ENCODE data around the gene NR2C2AP. TPM values are rescaled to one million over a fixed set of nuclear protein-coding genes. Genes with fewer than 3 reads are reported as not detected.
A peak's percentile ranks its signal among the peaks of the same experiment; 100 is the strongest.

Gene NR2C2AP
- total and polyA plus RNA-seq, 9 donors = 8.8 to 27.2 (median 14.9) TPM

DNA sequence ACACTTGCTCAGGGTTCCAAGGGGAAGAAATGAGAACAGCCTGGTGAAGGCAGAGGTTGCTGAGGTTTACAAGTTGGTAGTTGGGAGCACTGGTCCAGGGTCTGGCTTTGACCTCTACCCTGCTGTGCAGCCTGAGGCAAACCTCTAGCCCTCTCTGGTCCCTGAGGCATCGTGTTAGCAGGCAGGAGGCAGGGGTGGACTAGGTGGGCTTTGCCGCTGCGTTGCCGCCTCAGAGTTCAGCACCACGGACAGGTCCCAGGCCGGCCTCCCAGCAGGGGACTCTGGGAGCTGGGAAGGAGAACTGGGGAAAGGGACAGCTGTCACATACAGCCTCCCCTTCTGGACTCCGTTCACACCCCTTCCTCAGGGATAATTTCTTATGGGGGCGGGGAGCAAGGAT is 11.7 kb upstream of the NR2C2AP start:
- H3K27me3 ChIP-seq = no peaks in the 10 kb centered on the region
- peak in 2 of 5 donors; percentile 60 to 68 for DNase-seq

DNA sequence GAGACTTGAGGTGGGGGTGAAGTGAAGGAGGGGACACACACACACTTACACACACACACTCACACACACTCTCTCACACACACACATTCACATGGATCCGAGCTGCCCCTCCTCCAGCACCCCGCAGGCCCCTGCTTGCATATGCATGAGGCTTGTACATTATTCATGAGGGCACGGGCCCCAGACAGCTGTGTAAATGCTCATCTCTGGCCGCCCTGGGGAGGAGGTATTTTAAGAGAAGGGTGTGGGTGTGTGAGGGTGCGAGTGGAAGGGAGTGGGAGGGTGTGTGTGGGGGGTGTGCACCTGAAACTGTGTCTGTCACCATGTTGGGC is 10.9 kb upstream of the NR2C2AP start:
- Histone ChIP-seq H3K27me3 (no peaks in the 10 kb centered on the region), H3K36me3 (no peaks in the 10 kb centered on the region), H3K9me3 (no peaks in the 10 kb centered on the region), H3K4me1 (ENCODE audit: insufficient read depth) (no peaks in the 10 kb centered on the region), H3K27ac (no peak overlapping the region), H3K4me3 (no peak overlapping the region)
- WGBS, 3 donors = 2 to 5% (median 5%) methylated on average over 5 of the region's 5 CpGs
- DNase-seq = no peak
- TF ChIP-seq, protein P1, sequence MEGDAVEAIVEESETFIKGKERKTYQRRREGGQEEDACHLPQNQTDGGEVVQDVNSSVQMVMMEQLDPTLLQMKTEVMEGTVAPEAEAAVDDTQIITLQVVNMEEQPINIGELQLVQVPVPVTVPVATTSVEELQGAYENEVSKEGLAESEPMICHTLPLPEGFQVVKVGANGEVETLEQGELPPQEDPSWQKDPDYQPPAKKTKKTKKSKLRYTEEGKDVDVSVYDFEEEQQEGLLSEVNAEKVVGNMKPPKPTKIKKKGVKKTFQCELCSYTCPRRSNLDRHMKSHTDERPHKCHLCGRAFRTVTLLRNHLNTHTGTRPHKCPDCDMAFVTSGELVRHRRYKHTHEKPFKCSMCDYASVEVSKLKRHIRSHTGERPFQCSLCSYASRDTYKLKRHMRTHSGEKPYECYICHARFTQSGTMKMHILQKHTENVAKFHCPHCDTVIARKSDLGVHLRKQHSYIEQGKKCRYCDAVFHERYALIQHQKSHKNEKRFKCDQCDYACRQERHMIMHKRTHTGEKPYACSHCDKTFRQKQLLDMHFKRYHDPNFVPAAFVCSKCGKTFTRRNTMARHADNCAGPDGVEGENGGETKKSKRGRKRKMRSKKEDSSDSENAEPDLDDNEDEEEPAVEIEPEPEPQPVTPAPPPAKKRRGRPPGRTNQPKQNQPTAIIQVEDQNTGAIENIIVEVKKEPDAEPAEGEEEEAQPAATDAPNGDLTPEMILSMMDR (IDR thresholded peaks at IDR 0.05) = no peak
- no peak for TF ChIP-seq EP300 (IDR thresholded peaks at IDR 0.05)
- TF ChIP-seq POLR2A (IDR thresholded peaks at IDR 0.05) = no peak
- intact Hi-C loops (cut with DNase I) = no loop called here

More for the DNA sequence above, 11.7 kb upstream of the NR2C2AP start:
- 0 to 2% (median 1%) methylated on average over 8 of the region's 8 CpGs for WGBS, 3 donors
- intact Hi-C loops (cut with DNase I) = no loop called here
- H3K27ac ChIP-seq = no peak overlapping the region
- H3K4me1 ChIP-seq (ENCODE audit: insufficient read depth) = no peaks in the 10 kb centered on the region
- no peaks in the 10 kb centered on the region for H3K9me3 ChIP-seq
- no peak overlapping the region for H3K4me3 ChIP-seq
- TF ChIP-seq EP300 (IDR thresholded peaks at IDR 0.05) (no peak), POLR2A (IDR thresholded peaks at IDR 0.05) (no peak)
- TF ChIP-seq, protein P1 (IDR thresholded peaks at IDR 0.05) = no peak
- H3K36me3 ChIP-seq = no peaks in the 10 kb centered on the region

DNA sequence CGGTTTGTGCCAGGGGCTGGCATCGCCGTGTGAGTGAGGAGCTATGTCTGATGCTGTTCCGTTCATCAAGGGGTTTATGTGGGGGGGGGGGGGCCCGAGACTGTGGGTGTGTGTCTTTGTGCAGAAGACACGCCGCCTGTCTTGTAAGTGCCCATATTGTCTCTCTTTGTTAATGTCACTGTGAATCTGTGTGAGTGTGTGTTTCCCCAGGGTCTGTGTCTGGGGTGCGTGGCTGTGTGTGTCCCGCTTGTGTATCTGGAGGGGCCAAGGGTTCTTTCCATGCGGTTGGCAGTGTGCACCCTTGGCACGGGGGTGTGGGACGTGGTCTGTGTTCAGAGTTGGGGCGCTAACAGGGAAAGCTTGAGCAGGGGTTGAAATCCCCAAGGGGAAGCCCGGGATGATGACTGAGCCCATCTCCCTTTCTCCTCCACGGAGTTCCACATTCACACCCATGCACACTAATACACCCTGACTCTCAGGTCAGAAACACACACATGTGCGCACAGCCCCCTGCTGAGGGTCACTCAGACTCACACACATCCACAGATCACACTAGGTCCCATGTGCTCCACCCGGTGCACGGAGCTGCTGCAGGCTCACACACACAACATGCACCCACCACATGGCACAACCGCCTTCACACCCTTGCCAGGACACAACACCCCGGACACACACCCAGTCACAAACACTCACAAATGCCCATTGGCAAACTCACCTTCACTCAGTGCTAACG is 10.4 kb upstream of the NR2C2AP start:
- no peak for DNase-seq
- Histone ChIP-seq H3K4me3 (no peak overlapping the region), H3K27me3 (no peaks in the 10 kb centered on the region), H3K36me3 (no peaks in the 10 kb centered on the region), H3K27ac (no peak overlapping the region), H3K9me3 (no peaks in the 10 kb centered on the region), H3K4me1 (ENCODE audit: insufficient read depth) (no peaks in the 10 kb centered on the region)
- TF ChIP-seq, protein P1 (IDR thresholded peaks at IDR 0.05) = no peak
- no peak for TF ChIP-seq EP300 (IDR thresholded peaks at IDR 0.05)
- no peak for TF ChIP-seq POLR2A (IDR thresholded peaks at IDR 0.05)
- intact Hi-C loops (cut with DNase I) = no loop called here
- 39 to 47% (median 41%) methylated on average over 21 of the region's 21 CpGs for WGBS, 3 donors

DNA sequence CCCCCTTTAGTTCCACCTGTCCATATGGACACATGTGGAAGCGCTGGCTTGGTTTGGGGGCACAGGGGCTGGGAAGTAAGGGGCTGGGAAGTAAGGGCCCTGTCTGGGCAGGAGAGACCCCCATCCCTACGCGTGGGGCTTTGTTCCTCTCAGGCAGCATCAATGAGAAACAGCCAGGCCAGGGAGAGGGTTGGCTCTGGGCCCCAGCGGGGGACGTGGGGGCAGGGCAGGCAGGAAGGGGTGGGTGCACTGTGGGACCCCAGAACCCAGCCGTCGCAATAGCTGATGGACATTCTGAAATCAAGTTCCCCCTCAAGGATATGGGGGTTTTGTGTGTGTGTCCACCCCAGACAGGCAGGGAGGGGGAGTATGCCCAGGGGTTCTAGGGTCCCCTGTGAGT is 9.7 kb upstream of the NR2C2AP start:
- no peaks in the 10 kb centered on the region for H3K9me3 ChIP-seq
- H3K27ac ChIP-seq = no peak overlapping the region
- DNase-seq = no peak
- H3K27me3 ChIP-seq = no peaks in the 10 kb centered on the region
- H3K4me1 ChIP-seq (ENCODE audit: insufficient read depth) = no peaks in the 10 kb centered on the region
- intact Hi-C loops (cut with DNase I) = no loop called here
- 0 to 10% (median 7%) methylated on average over 5 to 7 of the region's 7 CpGs for WGBS, 3 donors
- no peak overlapping the region for H3K4me3 ChIP-seq
- no peaks in the 10 kb centered on the region for H3K36me3 ChIP-seq
- no peak for TF ChIP-seq POLR2A (IDR thresholded peaks at IDR 0.05)
- TF ChIP-seq, protein P1 (IDR thresholded peaks at IDR 0.05) = no peak
- TF ChIP-seq EP300 (IDR thresholded peaks at IDR 0.05) = no peak

Data from ovary (tissue), 9 donors.